Heart left ventricle (tissue), 16 donors: ENCODE measurements around the gene TRIM51G. TPM values are rescaled to one million over a fixed set of nuclear protein-coding genes. Genes with fewer than 3 reads are reported as not detected.
"Not testable (repeated sequence)": the region's sequence is repeated elsewhere in the genome, so short reads cannot be mapped to it uniquely, and the experiment has no call there.

Experiments used
- ATAC-seq, 4 donors: fragments of 200-7000 bp; cut with Tn5 transposase; one replicate each; pipeline ENCODE4 v1.9.1; 2020 to 2022; ENCODE audit warnings: moderate library complexity in 4 of 4, mild to moderate bottlenecking in 3 of 4, moderate number of reproducible peaks in 1 of 4
- DNase-seq, 5 donors: peaks; one replicate each; pipeline ENCODE4 v3.0.0-alpha.2; 2020
- H3K27ac ChIP-seq, 12 donors: fragments of 200-600 bp; sonication (generic) in 4 of 12; one replicate each; pipeline versions ENCODE4 v1.5.0 to v1.8.0; 2016 to 2022; ENCODE audit warnings: mild to moderate bottlenecking in 2 of 12
- H3K27me3 ChIP-seq, 9 donors: fragments of 200-600 bp; sonication (generic) in 2 of 9; one replicate each; pipeline versions ENCODE4 v1.5.1 to v1.8.0; 2016 to 2022; ENCODE audit warnings: mild to moderate bottlenecking in 3 of 9
- H3K36me3 ChIP-seq, 9 donors: fragments of 200-600 bp; sonication (generic) in 2 of 9; one replicate each; pipeline versions ENCODE4 v1.5.0 to v1.8.0; 2018 to 2022; ENCODE audit warnings: mild to moderate bottlenecking in 2 of 9
- H3K4me1 ChIP-seq, 12 donors: fragments of 200-600 bp; sonication (generic) in 4 of 12; one replicate each; pipeline versions ENCODE4 v1.5.0 to v1.8.0; 2016 to 2022; ENCODE audit warnings: mild to moderate bottlenecking in 3 of 12
- H3K4me3 ChIP-seq, 12 donors: fragments of 200-600 bp; sonication (generic) in 4 of 12; one replicate each; pipeline versions ENCODE4 v1.5.0 to v1.8.0; 2017 to 2022; ENCODE audit warnings: mild to moderate bottlenecking in 9 of 12, moderate library complexity in 4 of 12
- H3K9me3 ChIP-seq, 12 donors: fragments of 200-600 bp; sonication (generic) in 4 of 12; one replicate each; pipeline versions ENCODE4 v1.5.0 to v1.8.0; 2016 to 2022; ENCODE audit warnings: mild to moderate bottlenecking in 1 of 12
- WGBS, 4 donors: extraction: QIAGEN DNeasy Blood & Tissue Kit in 2 of 4; methylation state at CpG; one replicate each; pipeline versions ENCODE4 v1.1.5 to v1.1.7; 2013 to 2018; 5-methylcytosine and 5-hydroxymethylcytosine counted together
- intact Hi-C, 10 donors: fragments of 100-400 bp; cut with DNase I; formaldehyde crosslinking; loops; one replicate each; pipeline versions ENCODE4 v1.11.1 to v1.14.2; 2022
- long read RNA-seq, 3 donors: library from polyadenylated mRNA; unstranded; transcript quantifications; one replicate each; pipeline ENCODE4 v2.0.0, GENCODE V29; 2020 to 2021
- polyA plus RNA-seq, 2 donors: library from polyadenylated mRNA; stranded (reverse); fragments of 200-250 nt; gene quantifications; one replicate each; pipeline ENCODE4 v1.2.3, GENCODE V29; 2013
- total RNA-seq, 9 donors: library from RNA; depleted of rRNA in 2 of 9; stranded (reverse); fragments of >200 nt in 2 of 9; fragmentation: NEBNext Ultra II Directional in 3 of 9; extraction: Animal tissue kit (Norgen Biotek cat#: 25700) in 3 of 9; gene quantifications; one replicate each; pipeline versions ENCODE4 v1.1.0 to v1.2.4, GENCODE V29; 2016 to 2023
- donor health status: ischemic (EF 13 %, LVEDD 7.1; RV severe dilation, severe dysfunction).
- donor health status: healthy with polysubstance abuse.
- donor health status: DM: no; HTN: yes; CAD: no.
- donor health status: DM: no; HTN: no; CAD: no.
- donor health status: ischemic (EF 25% LVEDD 6.9; RV normal size, moderate dysfunction).
- donor health status: ischemic (EF 25% LVEDD 5.7; RV mildly dilated, moderate dysfunction).
- donor health status: healthy.
- donor health status: DM: yes; HTN: yes; CAD: no.
- donor health status: ischemic (EF 35%, LVEDD 5.7; RV mildly dilated, moderate dysfunction).
- donor health status: nonischemic (EF 11% LVEDD 7.7; RV severe dilation, severe dysfunction).
- donor health status: DM: yes; HTN: yes; CAD: no.
- donor health status: PGD.
- donor health status: ischemic (EF 29% LVEDD 5.4; RV normal size, mild dysfunction).
- donor health status: nonischemic (EF 23%, LVEDD 6.1; RV moderate dilation, normal function).

The TRIM51G gene
- total RNA-seq: not detected
- not detected for polyA plus RNA-seq
- long read RNA-seq, donor 1: 0 reads
- long read RNA-seq, donor 2: 0 reads
- long read RNA-seq, donor 3: 0 reads

DNA sequence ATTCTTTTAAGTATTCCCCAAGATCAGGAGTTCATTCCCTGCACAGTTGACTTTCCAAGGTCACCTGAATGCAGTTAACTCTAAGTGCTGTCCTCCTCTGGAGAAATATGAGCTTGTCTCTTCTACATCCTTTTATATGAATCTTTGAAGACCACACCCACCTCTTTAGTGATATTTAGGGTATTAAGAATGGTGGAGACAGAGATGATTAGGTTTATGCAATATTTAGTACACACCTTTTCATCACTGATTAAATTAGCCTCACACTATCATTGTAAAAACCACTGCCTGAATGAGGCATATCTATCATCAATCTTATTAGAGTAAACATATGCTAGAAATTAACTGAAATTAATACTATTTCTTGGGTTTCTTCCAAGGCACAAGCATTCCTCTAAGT is at the start of gene TRIM51G:
Gene TRIM51G (minus strand): TSS at position 101 of the 400 bp plus-strand sequence. CDS start 2,190 bp downstream, outside the sequence.
- intact Hi-C loops, DNase-seq, H3K4me1 ChIP-seq, H3K27ac ChIP-seq, H3K9me3 ChIP-seq, ATAC-seq, H3K27me3 ChIP-seq, H3K4me3 ChIP-seq, H3K36me3 ChIP-seq: not testable (repeated sequence)

GRCh38 chr11:49028523-49028922 is 44.8 kb upstream of the TRIM51G start, which contains the start of gene TRIM49B:
Gene TRIM49B (plus strand): TSS chr11:49028823. CDS start chr11:49031600, 2,777 bp downstream.
- H3K9me3 ChIP-seq, H3K4me1 ChIP-seq, ATAC-seq, H3K4me3 ChIP-seq, DNase-seq, intact Hi-C loops, H3K36me3 ChIP-seq, H3K27ac ChIP-seq, H3K27me3 ChIP-seq: not testable (repeated sequence)
- WGBS, 4 donors: 16 to 32% (median 23%) methylated on average over 2 of the region's 2 CpGs

DNA sequence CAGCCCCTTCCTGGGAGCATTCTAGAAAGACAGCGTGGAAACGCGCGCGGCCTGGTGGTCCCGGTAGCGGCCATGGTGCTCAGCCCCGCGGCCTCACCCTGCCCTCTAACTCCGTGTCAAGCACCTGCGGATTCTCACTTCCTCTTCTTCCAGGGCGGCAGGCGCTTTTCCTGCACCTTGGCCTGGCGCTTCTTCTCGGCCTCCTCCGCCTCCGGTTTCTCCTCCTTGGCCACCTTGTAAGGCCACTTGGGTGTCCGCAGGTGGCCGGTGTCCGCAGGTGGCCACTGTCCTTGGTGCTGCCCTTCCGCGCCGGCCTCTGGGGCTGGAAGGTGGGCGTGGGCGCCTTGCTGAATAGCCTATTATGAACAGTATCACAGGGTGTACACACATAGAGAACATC is 15.1 kb downstream of the TRIM51G start:
- H3K36me3 ChIP-seq, H3K27ac ChIP-seq, intact Hi-C loops, H3K9me3 ChIP-seq, ATAC-seq, H3K4me1 ChIP-seq, H3K4me3 ChIP-seq, H3K27me3 ChIP-seq, DNase-seq: not testable (repeated sequence)
- 93 to 95% (median 94%) methylated on average over 21 to 25 of the region's 25 CpGs for WGBS, 4 donors

DNA sequence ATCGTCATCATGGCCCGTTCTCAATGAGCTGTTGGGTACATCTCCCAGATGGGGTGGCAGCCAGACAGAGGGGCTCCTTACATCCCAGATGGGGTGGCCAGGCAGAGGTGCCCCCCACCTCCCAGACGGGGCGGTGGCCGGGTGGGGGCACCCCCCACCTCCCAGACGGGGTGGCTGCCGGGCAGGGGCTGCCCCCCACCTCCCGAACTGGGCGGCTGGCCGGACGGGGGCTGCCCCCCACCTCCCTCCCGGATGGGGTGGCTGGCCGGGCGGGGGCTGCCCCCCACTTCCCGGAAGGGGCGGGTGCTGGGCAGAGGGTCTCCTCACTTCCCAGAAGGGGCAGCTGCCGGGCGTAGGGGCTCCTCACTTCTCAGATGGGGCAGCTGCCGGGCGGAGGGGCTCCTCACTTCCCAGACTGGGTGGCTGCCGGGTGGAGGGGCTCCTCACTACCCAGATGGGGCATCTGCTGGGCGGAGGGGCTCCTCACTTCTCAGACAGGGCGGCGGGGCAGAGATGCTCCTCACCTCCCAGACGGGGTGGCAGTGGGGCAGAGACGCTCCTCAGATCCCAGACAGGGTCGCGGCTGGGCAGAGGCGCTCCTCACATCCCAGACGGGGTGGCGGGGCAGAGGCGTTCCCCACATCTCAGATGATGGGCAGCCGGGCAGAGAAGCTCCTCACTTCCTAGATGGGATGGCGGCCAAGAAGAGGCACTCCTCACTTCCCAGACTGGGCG is 28.2 kb downstream of the TRIM51G start:
- peak in 1 of 5 donors; percentile 51 for DNase-seq
- ATAC-seq, H3K9me3 ChIP-seq, H3K4me1 ChIP-seq, H3K27ac ChIP-seq, H3K4me3 ChIP-seq, intact Hi-C loops, H3K36me3 ChIP-seq, H3K27me3 ChIP-seq: not testable (repeated sequence)
- WGBS, 4 donors: 80 to 88% (median 86%) methylated on average over 18 to 35 of the region's 35 CpGs

GRCh38 chr11:48945796-48946195 is 37.9 kb downstream of the TRIM51G start:
- H3K4me3 ChIP-seq, H3K36me3 ChIP-seq, ATAC-seq, H3K27me3 ChIP-seq, DNase-seq, H3K9me3 ChIP-seq, H3K4me1 ChIP-seq, H3K27ac ChIP-seq, intact Hi-C loops: not testable (repeated sequence)
- WGBS, 4 donors: 76 to 83% (median 80%) methylated on average over 7 of the region's 7 CpGs

Other genes with a start within 250 kb of the TRIM51G start
- not detected for gene TRIM49B, start 44.9 kb upstream of the TRIM51G start, total RNA-seq
- gene TRIM49B, start 44.9 kb upstream of the TRIM51G start, polyA plus RNA-seq: not detected
- not detected for gene TRIM64C, start 75.2 kb upstream of the TRIM51G start, total RNA-seq
- not detected for gene TRIM64C, start 75.2 kb upstream of the TRIM51G start, polyA plus RNA-seq
- gene FOLH1, start 224.7 kb upstream of the TRIM51G start, total RNA-seq: under 1 TPM in 4 of 9 donors, not detected in 5; 0.39 to 0.98 (median 0.47) TPM
- gene FOLH1, start 224.7 kb upstream of the TRIM51G start, polyA plus RNA-seq: under 1 TPM in 1 of 2 donors, not detected in 1; 0.08 TPM